ENCODE data around the gene ZDHHC17. TPM values are rescaled to one million over a fixed set of nuclear protein-coding genes. Genes with fewer than 3 reads are reported as not detected.
"Not testable (repeated sequence)": the region's sequence is repeated elsewhere in the genome, so short reads cannot be mapped to it uniquely, and the experiment has no call there.

ZDHHC17 gene, protein sequence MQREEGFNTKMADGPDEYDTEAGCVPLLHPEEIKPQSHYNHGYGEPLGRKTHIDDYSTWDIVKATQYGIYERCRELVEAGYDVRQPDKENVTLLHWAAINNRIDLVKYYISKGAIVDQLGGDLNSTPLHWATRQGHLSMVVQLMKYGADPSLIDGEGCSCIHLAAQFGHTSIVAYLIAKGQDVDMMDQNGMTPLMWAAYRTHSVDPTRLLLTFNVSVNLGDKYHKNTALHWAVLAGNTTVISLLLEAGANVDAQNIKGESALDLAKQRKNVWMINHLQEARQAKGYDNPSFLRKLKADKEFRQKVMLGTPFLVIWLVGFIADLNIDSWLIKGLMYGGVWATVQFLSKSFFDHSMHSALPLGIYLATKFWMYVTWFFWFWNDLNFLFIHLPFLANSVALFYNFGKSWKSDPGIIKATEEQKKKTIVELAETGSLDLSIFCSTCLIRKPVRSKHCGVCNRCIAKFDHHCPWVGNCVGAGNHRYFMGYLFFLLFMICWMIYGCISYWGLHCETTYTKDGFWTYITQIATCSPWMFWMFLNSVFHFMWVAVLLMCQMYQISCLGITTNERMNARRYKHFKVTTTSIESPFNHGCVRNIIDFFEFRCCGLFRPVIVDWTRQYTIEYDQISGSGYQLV
- polyA plus RNA-seq (2014; cell fraction: cytosol; rRNA removed): 39.2 and 63.5 TPM in 2 replicates
- polyA plus RNA-seq (2014; cell fraction: nucleus; rRNA removed): 109 and 145 TPM in 2 replicates

DNA sequence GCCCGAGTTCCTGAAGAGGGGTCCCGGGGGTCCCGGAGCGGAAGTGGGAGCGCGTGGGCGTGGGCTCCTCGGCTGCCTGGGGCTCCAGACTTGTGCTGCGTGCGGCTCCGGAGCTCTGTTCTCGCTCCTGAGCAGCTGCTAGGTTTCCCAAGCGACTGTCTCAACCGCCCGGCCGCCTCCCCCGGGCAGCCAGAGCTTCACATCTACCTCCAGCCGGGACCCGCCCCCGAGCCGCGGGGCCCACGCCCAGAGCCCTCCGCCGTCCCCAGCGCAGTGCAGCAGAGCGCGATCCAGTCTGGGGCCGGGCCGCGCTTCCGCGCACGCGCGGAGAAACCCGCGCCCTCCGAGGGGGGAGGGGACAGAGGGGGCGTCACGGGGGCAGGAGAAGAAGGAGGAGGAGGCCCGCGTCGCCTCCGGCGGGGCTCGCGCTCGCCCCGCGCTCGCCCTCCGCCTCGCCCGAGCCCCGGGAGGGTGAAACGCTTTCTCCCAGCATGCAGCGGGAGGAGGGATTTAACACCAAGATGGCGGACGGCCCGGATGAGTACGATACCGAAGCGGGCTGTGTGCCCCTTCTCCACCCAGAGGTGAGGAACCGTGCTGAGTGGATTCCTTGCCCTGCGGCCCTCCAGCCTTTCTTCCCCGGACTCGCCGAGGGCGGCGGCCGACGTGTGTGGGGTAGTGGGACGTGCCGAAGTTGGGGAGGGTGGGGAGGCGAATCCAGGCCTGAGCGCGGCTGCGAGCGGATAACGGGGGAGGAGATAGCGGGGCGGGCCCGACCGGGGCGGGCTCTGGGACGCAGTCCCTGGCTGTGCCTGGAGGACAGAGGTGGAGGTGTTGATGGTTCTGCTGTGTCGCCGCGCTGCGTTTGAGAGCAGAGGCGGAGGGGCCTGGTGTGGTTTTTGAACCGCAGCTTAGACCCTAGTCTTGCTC lies at the start of gene ZDHHC17:
TSS of gene ZDHHC17 (plus strand) at position 370 of the 930 bp plus-strand sequence. CDS start at position 492, 122 bp downstream.
- DNase-seq (ENCODE audit: low spot score): peak; percentile 95

DNA sequence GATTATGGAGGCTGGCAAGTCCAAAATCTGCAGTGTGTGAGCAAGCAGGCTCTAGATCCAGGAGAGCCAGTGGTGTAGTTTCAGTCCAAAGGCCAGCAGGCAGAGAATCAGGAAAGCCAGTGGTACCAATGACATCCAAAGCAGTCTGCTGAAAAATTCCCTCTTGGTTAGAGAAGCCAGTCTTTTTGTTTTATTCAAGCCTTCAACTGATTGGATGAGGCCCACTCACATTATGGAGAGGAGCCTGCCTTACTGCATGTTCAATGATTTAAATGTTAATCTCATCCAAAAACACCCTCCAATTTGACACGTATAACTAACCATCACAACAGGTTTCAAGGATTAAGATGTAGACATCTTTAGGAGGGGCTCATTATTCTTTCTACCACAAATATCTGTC lies 49.5 kb upstream of the ZDHHC17 start:
- no peak for DNase-seq (ENCODE audit: low spot score)

DNA sequence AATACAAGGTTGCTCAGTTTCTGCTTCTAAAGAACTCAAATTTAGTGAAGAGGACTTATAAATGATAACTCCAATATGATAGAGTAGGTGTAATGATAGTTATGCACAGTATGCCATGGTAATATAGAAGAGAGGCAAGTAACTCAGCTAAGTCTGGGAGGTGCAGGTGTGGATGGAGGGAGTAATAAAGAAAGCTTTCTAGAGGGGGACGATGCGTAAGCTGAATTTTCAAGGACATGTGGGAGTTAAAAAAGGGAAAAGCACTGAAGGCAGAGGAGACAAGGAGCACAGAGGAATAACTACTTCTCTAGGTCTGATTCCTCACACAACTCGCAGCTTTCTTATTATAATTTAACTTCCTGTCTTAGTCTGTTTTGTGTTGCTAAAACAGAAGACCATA lies 49.1 kb upstream of the ZDHHC17 start:
- no peak for DNase-seq (ENCODE audit: low spot score)

DNA sequence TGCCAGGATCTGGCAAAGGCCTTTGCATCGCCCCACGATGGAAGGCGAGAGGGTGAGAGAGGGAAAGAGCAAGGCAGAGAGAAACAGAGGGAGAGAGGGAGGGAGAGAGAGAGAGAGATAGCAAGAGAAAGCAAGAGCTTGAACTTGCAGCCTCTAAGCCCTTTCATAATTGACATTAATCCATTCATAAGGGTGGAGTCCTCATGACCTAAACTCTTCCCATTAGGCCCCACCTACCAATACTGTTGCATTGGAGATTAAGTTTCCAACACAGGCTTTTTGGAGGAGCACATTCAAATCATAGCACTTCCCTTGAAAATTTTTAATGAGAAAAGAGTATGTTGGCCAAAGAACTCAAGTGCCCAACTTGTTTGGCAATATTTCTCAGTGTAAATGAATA lies 48.6 kb upstream of the ZDHHC17 start:
- DNase-seq (ENCODE audit: low spot score): no peak

DNA sequence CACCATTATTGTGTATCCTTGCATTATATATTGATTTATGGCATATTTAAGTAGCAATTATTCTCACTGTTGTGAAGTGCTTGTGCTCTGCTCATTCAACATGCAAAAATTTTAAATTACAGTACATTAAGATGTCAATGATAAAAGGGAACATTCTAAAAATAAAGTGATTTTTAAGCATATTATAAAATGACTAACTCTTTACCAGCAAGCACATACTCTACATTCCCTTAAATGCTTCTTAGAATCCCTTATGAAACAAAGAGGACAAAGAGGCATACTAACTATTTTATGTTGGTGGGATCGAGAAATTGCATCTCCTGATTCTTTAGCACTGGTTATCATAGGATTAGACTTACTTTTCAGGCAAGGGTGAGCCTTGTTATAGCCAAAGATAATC lies 46.6 kb upstream of the ZDHHC17 start:
- no peak for DNase-seq (ENCODE audit: low spot score)

DNA sequence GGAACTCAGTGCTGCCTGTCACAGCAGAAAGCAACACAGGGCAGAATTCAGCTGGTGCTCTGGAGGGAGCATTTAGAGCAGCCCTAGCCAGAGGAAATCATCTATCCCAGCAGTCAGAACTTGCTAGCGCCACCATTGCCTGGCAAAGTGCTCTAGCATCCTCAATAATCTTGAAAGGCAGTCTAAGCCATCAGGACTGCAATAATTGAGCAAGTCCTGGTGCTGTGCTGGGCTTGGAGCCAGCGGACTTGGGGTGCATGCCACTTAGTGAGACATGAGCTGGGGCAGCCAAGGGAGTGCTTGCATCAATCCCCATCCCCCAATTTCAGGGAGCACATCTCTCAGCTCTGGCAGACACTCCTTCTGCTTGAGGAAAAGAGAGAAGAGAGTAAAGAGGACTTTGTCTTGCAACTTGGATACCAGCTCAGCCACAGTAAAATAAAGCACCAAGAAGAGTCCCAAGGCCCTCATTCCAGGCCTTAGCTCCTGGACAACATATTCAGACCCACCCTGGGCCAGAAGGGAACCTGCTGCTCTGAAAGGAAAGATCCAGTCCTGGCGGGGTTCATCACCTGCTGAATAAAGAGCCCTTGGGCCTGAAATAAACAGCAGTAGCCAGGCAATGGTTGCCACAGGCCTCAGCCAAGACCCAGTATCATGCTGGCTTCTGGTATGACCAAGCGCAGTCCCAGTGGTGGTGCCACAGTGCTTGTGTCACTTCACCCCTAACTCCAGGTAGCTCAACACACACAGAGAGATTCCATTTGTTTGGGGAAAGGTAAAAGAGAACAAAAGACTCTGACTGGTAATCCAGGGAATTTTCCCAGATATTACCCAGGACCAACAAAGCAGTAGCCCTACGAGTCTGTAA lies 44.5 kb upstream of the ZDHHC17 start:
- DNase-seq (ENCODE audit: low spot score): no peak

DNA sequence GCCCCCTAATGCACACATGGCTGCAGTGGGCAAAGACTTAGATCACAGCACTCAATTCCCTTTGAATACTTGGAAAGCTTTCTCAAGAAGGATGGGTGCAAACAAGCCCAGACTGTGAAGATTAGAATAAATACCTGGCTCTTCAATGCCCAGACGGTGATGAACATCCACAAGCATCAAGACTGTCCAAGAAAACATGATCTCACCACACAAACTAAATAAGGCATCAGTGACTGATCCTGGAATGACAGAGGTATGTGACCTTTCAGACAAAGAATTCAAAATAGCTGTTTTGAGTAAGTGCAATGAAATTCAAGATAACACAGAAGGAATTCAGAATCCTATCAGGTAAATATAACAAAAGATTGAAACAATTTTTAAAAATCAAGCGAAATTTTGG lies 43.8 kb upstream of the ZDHHC17 start:
- no peak for DNase-seq (ENCODE audit: low spot score)

DNA sequence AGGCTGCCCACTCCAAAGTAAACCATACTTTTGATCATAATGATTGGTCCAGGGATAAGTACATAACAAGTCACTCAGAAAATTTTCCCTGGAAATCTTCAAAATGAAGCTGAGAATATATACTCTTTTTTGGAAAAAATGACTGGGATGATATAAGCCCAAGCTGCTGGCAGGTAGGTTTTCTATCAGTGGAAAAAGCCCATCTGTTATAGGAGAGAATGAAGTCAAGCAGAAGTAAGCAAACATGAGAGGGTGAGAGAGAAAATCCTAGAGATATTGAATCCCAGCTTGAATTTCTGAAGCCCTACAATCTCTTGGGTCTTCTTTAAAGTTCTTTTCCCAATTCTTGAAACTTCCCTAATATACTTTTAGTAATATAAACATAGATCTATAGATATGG lies 37.3 kb upstream of the ZDHHC17 start:
- DNase-seq (ENCODE audit: low spot score): no peak

DNA sequence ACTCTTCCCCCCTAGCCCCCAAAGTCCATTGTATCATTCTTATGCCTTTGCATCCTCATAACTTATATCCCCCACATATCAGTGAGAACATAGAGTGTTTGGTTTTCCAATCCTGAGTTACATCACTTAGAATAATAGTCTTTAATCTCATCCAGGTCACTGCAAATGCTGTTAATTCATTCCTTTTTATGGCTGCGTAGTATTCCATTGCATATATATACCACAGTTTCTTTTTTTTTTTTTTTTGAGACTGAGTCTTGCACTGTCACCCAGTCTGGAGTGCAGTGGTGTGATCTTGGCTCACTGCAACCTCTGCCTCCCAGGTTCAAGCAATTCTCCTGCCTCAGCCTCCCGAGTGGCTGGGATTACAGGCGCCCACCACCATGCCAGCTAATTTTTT lies 31.7 kb upstream of the ZDHHC17 start:
- not testable (repeated sequence) for DNase-seq (ENCODE audit: low spot score)

DNA sequence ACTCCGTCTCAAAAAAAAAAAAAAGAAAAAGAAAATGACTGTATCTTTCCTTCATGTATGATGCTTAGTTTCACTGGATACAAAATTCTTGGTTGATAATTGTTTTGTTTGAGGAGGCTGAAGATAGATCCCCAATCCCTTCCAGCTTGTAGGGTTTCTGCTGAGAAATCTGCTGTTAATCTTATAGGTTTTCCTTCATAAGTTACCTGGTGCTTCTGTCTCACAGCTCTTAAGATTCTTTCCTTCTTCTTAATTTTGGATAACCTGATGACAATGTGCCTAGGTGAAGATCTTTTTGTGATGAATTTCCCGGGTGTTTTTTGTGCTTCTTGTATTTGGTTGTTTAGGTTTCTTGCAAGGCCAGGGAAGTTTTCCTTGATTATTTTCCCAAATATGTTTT lies 26.2 kb upstream of the ZDHHC17 start:
- not testable (repeated sequence) for DNase-seq (ENCODE audit: low spot score)

DNA sequence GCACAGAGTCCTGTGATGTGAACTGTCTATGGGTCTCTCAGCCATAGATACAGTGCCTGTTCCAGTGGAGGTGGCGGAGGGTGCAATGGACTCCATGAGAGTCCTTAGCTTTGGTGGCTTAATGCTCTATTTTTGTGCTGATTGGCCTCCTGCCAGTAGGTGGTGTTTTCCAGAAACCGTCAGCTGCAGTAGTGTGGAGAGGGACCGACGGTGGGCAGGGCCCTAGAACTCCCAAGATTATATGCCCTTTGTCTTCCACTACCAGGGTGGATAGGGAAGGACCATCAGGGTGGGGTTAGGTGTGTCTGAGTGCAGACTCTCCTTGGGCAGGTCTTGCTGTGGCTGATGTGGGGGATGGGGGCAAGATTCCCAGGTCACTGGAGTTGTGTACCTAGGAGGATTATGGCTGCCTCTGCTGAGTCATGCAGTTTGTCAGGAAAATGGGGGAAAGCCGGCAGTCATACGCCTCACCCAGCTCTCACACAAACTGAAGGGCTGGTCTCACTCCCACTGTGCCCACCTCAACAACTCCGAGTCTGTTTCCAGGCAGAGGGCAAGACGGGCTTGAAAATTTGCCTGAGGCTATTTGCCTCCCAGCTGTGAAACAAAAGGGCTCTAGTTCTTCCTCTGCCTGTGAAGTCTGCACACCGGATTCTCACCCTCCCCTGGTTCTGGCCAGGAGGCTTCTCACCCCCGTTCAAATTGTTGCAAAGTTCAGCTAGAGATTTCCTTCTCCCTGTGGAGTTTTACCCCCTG lies 24.9 kb upstream of the ZDHHC17 start:
- peak; percentile 13 for DNase-seq (ENCODE audit: low spot score)

DNA sequence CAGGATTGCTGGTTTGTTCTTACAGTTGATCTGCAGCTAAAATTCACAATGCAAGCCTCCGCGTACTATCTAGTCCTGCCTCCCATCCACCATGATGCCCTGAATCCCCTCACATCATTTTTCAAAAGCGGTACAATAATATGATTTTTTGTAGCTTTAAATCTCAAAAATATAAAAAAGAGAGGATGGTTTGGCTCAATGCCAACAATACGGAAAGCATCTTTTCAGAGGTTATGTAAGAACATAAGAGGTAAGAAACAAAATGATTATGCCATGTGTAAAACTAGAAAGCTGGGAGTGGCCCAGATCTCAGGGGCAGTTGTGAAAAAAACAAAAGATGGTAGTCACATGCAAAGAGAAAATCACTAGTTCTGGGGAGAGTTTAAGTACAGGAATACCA lies 24.0 kb upstream of the ZDHHC17 start:
- no peak for DNase-seq (ENCODE audit: low spot score)

DNA sequence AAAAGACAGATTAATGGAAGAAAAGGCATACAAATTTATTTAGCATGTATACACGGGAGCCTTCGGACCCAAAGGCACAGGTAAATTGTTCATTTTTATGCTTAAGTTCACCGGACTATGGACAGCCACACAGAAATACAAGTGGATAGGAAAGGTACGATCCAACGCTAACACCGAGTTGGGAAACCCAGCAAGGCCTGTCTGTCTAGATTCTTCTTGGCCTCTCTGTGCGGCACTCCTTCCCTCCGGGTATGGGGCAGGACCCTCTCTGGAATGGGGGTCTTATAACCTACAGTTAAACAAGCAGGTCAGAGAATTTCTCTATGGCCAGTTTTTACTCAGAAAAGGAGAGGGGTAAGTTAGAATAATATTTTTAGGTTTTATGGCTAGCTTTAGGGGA lies 23.4 kb upstream of the ZDHHC17 start:
- no peak for DNase-seq (ENCODE audit: low spot score)

DNA sequence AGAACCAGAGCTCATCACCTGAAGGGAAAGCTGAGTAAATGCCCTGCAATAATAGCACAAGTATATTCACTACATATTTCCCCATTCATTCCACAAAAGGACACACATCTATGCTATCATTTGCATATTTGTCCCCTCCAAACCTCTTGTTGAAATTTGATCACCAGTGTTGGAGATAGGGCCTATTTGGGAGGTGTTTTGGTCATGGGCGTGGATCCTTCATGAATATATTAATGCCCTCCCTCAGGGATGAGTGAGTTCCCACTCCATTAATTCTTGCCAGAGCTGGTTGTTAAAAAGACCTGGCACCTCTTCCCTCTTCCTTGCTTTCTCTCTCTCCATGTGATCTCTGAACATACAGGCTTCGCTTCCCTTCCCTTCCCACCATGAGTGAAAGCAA lies 18.6 kb upstream of the ZDHHC17 start:
- DNase-seq (ENCODE audit: low spot score): no peak

DNA sequence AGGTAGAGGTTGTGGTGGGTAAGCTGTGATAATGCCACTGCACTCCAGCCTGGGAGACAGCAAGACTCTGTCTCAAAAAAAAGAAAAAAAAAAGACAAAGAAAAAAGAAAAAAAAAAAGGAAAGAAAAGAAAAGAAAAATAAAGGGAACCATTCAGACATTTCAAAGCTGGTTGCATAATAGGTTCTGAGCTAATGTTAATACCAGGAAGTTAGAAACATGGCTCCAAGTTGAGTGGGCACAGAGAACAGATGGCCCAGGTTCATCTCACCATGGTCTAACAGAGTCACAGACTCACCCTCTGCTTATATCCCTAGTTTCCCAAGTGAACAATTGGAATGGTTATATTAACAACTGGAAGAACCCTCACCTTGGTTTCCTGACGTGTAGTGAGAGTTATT lies 17.4 kb upstream of the ZDHHC17 start:
- DNase-seq (ENCODE audit: low spot score): no peak

DNA sequence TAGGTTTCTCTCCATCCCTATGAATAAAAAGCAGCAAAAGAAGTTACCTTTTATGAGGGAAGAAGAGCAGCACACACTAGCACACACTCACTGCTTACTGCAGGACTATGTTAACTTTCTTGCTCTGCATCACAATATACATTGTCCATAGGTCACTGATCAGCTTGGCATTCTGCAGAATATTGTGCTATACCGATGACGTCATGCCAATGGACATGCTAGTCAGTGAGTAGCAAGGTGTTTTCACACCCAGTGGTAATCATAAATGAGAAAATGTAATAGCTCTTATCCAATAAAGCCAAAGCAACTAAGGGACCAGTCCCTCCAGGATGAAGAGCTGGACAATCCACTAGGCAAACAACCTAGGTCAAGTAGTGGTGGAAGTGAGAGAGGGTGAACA lies 16.7 kb upstream of the ZDHHC17 start:
- no peak for DNase-seq (ENCODE audit: low spot score)

DNA sequence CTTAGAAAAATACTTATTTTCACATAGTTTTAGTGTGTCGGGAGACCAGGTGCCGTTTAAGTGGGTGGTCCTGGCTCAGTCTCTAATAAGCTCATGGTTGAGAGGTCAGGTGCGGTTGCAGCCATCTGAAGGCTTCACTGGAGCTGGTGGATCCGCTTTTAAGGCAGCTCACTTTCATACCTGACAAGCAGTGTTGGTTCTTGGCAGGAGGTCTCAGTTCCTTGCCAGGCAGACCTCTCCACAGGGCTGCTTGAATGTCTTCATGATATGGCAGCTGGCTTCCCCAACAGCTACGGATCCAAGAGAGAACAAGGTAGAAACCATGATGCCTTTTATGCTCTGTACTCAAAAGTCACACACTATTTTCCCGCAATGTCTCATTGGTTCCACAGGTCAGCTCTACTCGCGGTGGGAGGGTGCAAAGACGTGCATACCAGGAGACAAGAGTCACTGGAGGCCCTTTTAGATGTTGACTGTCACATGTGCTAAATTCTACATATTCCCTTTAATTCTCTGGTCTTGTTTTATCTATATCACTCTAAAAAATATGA lies 8.0 kb upstream of the ZDHHC17 start:
- DNase-seq (ENCODE audit: low spot score): no peak

DNA sequence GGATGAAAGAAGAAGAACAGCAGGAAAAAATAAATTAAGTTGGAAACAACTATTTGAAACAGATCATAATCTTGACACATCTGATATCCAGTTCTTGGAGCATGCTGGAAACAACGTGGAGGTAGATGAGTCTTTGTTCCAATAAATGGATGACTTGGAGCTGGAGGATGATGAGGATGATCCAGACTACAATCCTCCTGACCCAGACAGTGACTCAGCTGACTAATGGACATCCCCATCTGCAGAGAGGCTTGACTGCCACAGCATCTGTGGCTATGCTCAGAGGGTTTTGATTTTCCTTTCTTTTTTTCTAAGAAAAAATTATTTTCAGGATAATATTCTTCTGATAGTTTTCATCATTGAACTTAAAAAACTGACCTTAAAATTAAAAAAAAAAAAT lies 6.2 kb upstream of the ZDHHC17 start:
- no peak for DNase-seq (ENCODE audit: low spot score)

DNA sequence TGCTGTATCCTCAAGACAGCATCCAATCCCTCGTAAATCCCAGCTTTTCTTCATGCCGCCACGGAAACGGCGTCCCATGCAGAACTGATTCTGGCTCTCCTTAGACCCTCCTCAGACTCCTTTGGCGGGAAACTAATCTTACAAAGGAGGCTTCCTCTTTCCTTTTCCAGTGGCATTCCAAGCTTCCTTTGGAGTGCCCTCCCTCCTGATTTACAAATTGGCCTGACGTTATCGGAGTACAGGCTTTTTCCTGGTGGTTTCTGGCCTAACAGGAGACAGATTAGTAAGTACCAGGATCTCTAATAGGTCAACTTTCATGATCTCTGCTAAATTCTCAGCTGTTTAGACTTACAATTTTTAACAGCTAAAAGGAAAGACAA lies 1.3 kb upstream of the ZDHHC17 start:
- peak; percentile 41 for DNase-seq (ENCODE audit: low spot score)

DNA sequence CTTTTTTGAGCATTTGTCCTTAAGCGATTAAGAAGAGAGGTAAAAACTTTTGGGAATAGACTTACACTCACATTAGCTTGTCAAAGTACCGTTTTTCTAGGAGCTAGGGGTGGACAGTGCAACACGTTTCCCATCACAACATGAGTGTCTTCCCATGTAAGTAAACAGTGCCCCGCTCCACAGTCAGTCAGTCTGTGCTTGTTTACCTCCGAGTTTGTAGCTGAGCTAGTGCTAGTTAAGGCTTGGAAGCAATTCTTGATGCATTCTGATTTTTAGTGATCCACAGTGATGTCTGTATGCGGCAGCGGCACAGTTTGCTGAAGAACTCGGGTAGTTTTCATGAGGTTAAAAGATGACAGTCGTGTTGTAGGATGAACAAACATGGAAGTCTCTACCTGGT lies 941 bp downstream of the ZDHHC17 start:
- no peak for DNase-seq (ENCODE audit: low spot score)

Measured in SK-N-DZ (cell line).